Smooth muscle cell (in vitro differentiated cells): ENCODE results near the gene TMEM151A. TPM values are rescaled to one million over a fixed set of nuclear protein-coding genes. Genes with fewer than 3 reads are reported as not detected.

Experiments used
- DNase-seq: peaks from one replicate; lab custom pipeline; 2025; ENCODE audit not compliant: unreplicated experiment; lab: John Stamatoyannopoulos, UW
- H2AFZ ChIP-seq: fragments of 200-600 bp; sonication (generic); 2 replicates; pipeline ENCODE4 v1.6.0; 2016; ENCODE audit warnings: antibody characterized with exemption, low read depth, mild to moderate bottlenecking
- H3F3A ChIP-seq: fragments of 200-600 bp; sonication (generic); 2 replicates; pipeline ENCODE4 v1.6.0; 2017; ENCODE audit warnings: antibody characterized with exemption, low read depth
- H3K27ac ChIP-seq: fragments of 200-600 bp; sonication (generic); 2 replicates; pipeline ENCODE4 v1.5.1; 2016; ENCODE audit warnings: low read depth, mild to moderate bottlenecking
- H3K27me3 ChIP-seq: fragments of 200-600 bp; sonication (generic); 2 replicates; pipeline ENCODE4 v1.6.1; 2016; ENCODE audit warnings: low read depth, mild to moderate bottlenecking
- H3K36me3 ChIP-seq: fragments of 200-600 bp; sonication (generic); 2 replicates; pipeline ENCODE4 v1.5.1; 2016; ENCODE audit warnings: low read depth
- H3K4me1 ChIP-seq: fragments of 200-600 bp; sonication (generic); 2 replicates; pipeline ENCODE4 v1.5.1; 2016; ENCODE audit warnings: low read depth
- H3K4me2 ChIP-seq: fragments of 200-600 bp; sonication (generic); 2 replicates; pipeline ENCODE4 v1.6.0; 2016; ENCODE audit warnings: mild to moderate bottlenecking
- H3K4me3 ChIP-seq: fragments of 200-600 bp; sonication (generic); 2 replicates; pipeline ENCODE4 v1.5.1; 2016; ENCODE audit warnings: mild to moderate bottlenecking
- H3K79me2 ChIP-seq: fragments of 200-600 bp; sonication (generic); 2 replicates; pipeline ENCODE4 v1.6.0; 2016; ENCODE audit warnings: low read depth, mild to moderate bottlenecking
- H3K9ac ChIP-seq: fragments of 200-600 bp; sonication (generic); 2 replicates; pipeline ENCODE4 v1.6.0; 2016; ENCODE audit warnings: low read depth
- H3K9me3 ChIP-seq: fragments of 200-600 bp; sonication (generic); replicated peaks from 2 replicates; pipeline ENCODE4 v1.5.1; 2016; ENCODE audit warnings: low read depth
- H4K20me1 ChIP-seq: fragments of 200-600 bp; sonication (generic); 2 replicates; pipeline ENCODE4 v1.6.0; 2016; ENCODE audit warnings: low read depth
- WGBS: methylation state at CpG from one replicate; pipeline ENCODE4 v1.1.7; 2016; ENCODE audit warnings: low lambda C conversion rate; 5-methylcytosine and 5-hydroxymethylcytosine counted together
- polyA plus RNA-seq: library from polyadenylated mRNA; unstranded; fragments of >200 nt; fragmentation: Nextera tagmentation; extraction: Ambion mirVana; gene quantifications from 2 replicates; pipeline ENCODE4 v1.2.1, GENCODE V29; 2016
- total RNA-seq: library from RNA; depleted of rRNA; stranded (reverse); fragments of >200 nt; gene quantifications from 2 replicates; pipeline ENCODE4 v1.2.3, GENCODE V29; 2014
- TF ChIP-seq, protein P1 (sequence below): fragments of 200-600 bp; sonication (generic); IDR thresholded peaks from 2 replicates; pipeline ENCODE4 v1.5.1; 2017; ENCODE audit warnings: borderline replicate concordance, mild to moderate bottlenecking, antibody characterized with exemption; ENCODE audit not compliant: insufficient read depth, poor library complexity, severe bottlenecking

TMEM151A gene
- total and polyA plus RNA-seq, 2 experiments from 2014 or later, result 0.18 to 0.64 TPM

DNA sequence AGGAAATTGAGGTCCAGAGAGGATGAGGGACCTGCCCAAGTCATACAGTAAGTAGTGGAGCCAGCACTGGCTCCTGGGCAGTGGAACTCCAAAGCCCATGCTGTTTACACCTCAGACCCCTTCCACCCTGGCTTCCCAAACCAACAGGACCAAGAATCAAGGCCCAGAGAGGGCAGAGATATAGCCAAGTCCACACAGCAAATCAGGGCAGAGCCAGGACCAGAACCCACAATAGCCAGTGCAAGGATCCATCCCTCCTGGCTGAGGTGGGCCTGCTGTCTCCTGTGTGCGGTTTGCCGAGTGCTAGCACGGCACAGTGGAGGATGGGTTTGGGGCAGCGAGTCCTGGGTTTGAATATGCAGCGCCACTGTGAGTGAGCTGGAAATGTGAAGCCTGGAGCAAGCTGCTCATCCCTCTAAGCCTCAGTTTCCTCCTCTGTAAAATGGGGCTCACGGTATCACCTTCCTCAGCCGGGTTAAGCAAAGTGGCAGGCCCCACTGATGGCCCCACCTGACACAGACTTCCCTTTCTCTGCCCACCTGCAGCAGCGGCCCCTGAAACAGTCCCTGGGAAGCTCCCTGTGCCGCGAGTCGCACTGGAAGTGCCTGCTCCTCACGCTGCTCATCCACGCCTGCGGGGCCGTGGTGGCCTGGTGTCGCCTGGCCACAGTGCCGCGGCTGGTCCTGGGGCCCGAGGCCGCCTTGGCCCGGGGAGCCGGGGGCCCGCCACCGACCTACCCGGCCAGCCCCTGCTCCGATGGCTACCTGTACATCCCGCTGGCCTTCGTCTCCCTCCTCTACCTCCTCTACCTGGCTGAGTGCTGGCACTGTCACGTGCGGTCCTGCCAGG is 2.3 kb downstream of the TMEM151A start:
- Histone ChIP-seq H3K4me3 (no peak overlapping the region), H3F3A (no peaks in the 10 kb centered on the region), H3K79me2 (no peaks in the 10 kb centered on the region), H3K9ac (no peak overlapping the region), H3K36me3 (no peaks in the 10 kb centered on the region), H3K4me2 (no peak overlapping the region), H3K9me3 (no peaks in the 10 kb centered on the region), H3K27ac (no peak overlapping the region), H4K20me1 (peaks cover 7% of the 10 kb centered on the region), H2AFZ (no peak overlapping the region), H3K4me1 (peaks cover 6% of the 10 kb centered on the region), H3K27me3 (peaks cover 35% of the 10 kb centered on the region)
- no peak for DNase-seq
- TF ChIP-seq, protein P1, sequence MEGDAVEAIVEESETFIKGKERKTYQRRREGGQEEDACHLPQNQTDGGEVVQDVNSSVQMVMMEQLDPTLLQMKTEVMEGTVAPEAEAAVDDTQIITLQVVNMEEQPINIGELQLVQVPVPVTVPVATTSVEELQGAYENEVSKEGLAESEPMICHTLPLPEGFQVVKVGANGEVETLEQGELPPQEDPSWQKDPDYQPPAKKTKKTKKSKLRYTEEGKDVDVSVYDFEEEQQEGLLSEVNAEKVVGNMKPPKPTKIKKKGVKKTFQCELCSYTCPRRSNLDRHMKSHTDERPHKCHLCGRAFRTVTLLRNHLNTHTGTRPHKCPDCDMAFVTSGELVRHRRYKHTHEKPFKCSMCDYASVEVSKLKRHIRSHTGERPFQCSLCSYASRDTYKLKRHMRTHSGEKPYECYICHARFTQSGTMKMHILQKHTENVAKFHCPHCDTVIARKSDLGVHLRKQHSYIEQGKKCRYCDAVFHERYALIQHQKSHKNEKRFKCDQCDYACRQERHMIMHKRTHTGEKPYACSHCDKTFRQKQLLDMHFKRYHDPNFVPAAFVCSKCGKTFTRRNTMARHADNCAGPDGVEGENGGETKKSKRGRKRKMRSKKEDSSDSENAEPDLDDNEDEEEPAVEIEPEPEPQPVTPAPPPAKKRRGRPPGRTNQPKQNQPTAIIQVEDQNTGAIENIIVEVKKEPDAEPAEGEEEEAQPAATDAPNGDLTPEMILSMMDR, result no peak
- WGBS, result 92% methylated on average over 24 of the region's 30 CpGs

GRCh38 chr11:66294626-66295620 is 3.2 kb downstream of the TMEM151A start:
- H2AFZ ChIP-seq, result no peak overlapping the region
- no peak overlapping the region for H3K4me2 ChIP-seq
- H4K20me1 ChIP-seq, result peaks cover 4% of the 10 kb centered on the region
- peaks cover 3% of the 10 kb centered on the region for H3K4me1 ChIP-seq
- no peaks in the 10 kb centered on the region for H3K36me3 ChIP-seq
- WGBS, result 96% methylated on average over 112 of the region's 123 CpGs
- no peak overlapping the region for H3K4me3 ChIP-seq
- TF ChIP-seq, protein P1, result no peak
- no peak overlapping the region for H3K9ac ChIP-seq
- no peak for DNase-seq
- H3K9me3 ChIP-seq, result no peaks in the 10 kb centered on the region
- H3F3A ChIP-seq, result no peaks in the 10 kb centered on the region
- H3K27me3 ChIP-seq, result peaks cover 35% of the 10 kb centered on the region
- no peak overlapping the region for H3K27ac ChIP-seq
- H3K79me2 ChIP-seq, result no peaks in the 10 kb centered on the region

DNA sequence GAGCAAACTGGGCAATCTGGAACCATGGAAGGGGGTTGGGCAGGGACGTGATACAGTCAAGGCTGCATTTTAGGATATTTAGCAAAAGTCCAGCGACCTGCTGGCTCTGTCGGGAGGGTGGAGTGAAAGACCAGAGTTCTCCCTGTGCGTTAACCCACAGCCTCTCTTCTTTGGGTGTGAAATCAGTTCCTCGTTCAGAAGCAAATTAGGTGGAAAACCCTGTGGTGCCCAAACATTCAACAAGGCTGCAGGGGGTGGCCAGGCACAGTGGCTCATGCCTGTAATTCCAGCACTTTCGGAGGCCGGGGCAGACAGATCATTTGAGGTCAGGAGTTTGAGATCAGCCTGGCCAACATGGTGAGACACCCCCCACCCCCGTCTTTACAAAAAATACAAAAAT is 5.9 kb downstream of the TMEM151A start:
- Histone ChIP-seq H3K9me3 (no peaks in the 10 kb centered on the region), H3F3A (no peaks in the 10 kb centered on the region), H4K20me1 (no peaks in the 10 kb centered on the region), H3K27ac (no peak overlapping the region), H3K4me2 (no peak overlapping the region), H3K27me3 (peaks cover 14% of the 10 kb centered on the region), H3K4me1 (no peaks in the 10 kb centered on the region), H3K36me3 (no peaks in the 10 kb centered on the region), H3K4me3 (no peak overlapping the region), H2AFZ (no peak overlapping the region), H3K79me2 (no peaks in the 10 kb centered on the region), H3K9ac (no peak overlapping the region)
- WGBS, result 71% methylated on average over 8 of the region's 8 CpGs
- TF ChIP-seq, protein P1, result no peak
- no peak for DNase-seq
